SKM-1 (cell line): ENCODE data around the gene ABHD8.
A peak's percentile ranks its signal among the peaks of the same experiment; 100 is the strongest.

Experiments used
- DNase-seq: peaks from one replicate; lab custom pipeline; 2025; ENCODE audit not compliant: unreplicated experiment; lab: John Stamatoyannopoulos, UW

ABHD8 gene, protein sequence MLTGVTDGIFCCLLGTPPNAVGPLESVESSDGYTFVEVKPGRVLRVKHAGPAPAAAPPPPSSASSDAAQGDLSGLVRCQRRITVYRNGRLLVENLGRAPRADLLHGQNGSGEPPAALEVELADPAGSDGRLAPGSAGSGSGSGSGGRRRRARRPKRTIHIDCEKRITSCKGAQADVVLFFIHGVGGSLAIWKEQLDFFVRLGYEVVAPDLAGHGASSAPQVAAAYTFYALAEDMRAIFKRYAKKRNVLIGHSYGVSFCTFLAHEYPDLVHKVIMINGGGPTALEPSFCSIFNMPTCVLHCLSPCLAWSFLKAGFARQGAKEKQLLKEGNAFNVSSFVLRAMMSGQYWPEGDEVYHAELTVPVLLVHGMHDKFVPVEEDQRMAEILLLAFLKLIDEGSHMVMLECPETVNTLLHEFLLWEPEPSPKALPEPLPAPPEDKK

DNA sequence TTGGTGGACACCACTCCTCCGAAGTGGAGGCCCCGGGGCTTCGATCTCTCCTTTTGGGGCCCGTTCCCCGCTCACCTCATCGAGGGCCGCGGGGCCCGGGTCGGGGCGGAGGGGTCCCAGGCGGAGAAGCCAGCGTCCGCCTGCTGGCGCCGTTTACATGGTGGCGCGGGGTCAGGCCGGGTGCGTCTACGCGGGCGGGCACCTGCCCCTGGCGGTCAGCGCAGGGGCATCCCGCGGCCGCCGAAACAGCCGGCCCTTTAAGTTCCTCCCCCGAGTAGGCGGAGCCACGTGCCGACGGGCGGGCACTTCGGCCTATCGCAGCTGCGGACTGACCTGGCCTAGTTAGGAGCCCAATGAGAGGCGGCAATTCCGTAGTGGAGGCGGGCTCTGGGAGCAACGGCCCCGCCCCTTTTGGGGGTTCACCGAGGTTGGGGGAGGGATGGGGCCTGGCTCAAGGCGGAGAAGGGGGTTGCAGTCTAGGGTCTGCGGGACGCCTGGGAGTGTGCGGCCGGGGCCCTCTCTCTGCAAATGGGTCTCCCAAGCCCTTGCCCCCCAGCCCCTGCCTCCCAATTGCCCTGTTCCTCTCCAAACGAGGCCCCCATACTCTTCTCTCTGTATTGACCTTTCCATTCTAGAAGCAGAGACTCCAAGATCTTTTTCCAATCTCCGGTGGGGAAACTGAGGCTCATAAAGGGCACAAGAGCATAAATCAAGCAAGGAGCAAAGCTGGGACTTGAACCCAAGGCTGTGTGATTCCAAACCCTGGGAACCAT is at the start of gene ABHD8:
Gene ABHD8, minus strand, starts transcription at position 259 of the 773 bp plus-strand sequence. CDS start 1,809 bp downstream, outside the sequence.
- DNase-seq: peak; percentile 89

DNA sequence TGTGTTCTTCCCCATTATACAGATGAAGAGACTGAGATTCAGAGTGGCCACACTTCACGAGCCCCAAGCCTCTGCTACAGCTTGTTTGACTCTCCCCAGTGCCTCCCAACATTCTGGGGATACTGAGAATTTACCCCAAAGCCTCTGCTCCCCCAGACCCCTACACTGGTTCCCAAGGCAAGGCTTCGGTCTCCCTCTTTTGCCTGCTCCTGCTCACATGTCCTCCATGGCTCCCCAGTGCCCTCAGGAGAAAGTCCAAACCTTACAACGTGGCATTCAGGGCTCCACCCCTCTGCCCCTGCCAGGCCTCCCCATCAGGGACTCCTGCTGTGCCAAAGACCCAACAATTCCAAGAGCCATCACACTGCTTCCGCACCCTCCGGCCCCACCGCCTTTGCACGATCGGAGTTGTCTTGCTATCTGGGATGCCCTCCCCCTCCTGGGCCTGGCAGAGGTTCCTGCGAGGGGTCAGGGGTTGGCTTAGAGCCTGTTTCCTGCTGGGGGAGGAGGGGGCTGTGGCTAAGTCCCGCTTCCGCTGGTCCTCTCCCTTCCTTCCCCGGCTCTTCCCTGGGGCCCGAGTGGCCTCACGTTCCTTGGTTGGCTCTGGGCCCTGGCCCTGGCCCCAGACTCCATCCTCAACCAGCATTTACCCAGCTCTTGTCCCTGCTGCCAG is 49.5 kb upstream of the ABHD8 start:
- no peak for DNase-seq

DNA sequence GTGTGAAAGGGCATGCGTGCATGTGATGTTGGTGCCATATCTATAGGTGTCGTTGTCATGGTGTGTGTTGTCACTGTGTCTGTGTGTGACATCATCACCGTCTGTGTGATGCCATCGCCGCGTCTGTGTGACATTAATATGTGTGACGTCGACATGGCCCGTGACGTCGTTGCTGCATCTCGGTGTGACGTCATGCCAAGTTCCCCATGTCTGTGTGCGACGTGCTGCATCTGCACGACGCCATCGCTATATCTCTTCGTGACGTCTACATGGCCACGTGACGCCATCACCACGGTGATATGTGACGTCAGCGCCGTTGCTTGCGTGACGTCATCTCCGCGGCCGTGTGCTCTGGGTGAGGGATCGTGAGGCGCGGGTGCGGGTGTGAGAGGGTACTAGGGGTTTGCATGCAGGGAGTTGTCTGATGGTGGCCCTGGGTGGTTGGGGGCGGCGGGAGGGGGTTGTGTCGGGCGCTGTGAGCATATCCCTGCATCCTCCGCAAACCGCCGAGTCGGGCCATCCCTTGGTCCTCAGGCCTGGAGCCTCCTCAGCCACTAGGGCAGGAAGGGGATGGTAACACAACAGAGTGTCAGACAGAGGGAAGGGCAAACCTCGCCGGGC is 48.7 kb upstream of the ABHD8 start:
- no peak for DNase-seq

DNA sequence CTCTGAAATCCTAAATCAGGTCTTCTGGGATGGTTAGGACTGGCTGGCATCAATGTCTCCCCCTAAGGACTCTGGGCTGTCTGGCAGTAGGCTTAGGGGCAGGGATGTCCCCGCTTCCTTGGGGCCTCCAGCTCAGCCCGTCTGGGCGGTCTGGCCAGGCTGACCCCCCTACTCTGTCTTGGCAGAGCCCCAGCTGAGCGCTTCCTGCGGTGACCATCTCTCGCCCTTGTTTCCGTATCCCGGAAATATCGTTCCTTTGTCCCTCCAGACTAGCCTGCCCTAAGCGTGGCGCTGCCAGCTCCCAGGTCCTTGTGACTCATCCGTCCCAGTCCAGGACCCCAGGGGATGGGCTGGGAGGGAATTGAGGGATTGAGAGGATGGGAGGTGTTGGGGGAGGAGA is 45.5 kb upstream of the ABHD8 start:
- no peak for DNase-seq

DNA sequence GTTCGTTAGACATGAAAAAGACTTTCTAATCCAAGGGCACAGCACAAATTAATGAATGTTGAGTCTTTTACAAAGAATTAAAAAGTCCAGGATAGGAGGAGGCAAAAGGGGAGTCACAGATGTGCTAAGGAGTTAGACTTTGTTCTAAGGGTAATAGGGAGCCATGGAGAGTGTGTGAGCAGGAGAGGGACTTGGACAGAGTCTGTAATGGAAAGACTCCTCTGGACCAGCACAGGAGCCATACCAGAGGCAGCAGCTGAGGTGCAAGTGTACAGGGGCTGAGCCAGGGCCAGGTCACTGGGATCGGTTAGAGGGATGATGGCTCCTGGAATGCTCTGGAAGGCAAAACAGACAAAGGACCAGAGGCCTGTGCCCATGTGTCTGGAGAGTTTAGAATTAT is 44.7 kb upstream of the ABHD8 start:
- DNase-seq: no peak

DNA sequence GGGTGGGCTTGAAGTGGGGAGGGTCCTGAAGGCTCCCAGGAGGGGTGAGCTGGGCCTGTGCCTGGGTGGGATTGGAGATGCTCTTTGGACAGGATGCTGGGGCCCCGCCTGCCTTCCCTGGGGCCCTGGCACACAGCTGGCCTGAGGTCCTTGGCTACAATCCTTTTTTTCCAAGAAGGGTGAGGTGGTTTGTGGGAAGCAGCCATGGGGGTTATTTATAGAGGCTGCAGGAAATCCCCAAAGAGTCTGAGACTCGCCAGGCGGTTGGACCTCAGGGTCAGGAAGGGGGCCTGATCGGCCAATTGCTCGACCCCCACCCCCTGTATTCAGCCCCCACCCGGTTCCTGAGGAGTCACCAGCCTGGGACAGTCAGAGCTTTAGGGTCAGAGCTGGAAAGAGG is 44.1 kb upstream of the ABHD8 start:
- DNase-seq: no peak

DNA sequence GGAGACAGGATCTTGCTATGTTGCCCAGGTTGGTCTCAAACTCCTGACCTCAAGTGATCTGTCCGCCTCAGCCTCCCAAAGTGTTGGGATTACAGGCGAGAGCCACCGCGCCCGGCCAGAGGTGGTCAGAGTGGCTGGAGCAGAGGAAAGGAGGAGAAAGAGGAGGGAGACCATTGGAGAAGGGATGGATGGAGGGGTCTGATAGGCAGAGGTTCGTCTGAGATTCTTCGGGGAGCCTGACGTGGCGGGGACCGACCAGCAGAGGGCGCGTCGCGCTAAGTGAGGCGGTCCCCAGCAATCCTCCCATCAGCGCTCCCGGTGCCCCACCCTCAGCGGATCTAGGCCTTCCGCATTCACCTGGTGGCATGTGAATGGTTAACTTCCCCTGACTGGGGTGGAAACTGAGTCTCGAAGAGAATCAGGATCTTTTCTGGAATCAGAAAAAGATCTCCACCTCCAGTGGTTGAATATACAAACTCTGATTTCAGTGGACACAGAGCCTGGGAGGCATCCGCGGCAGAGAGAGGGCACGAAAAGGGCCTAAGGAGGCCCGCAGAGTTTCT is 43.0 kb upstream of the ABHD8 start:
- DNase-seq: peak; percentile 12

DNA sequence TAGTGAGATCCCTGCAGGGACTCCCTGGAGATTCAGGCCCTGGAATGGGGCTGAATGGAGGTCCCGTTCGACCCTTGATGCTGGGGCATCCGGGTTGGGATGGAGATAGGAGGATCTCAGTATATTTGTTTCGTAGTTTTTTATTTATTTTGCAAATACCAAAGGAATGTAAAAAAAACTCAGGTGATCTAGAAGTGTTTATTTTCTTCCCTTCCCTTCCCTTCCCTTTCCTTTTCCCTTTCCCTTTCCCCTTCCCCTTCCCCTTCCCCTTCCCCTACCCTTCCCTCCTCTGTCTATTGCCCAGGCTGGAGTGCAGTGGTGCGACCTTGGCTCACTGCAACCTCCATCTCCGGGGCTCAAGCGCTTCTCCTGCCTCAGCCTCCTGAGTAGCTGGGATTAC is 38.6 kb upstream of the ABHD8 start:
- no peak for DNase-seq

DNA sequence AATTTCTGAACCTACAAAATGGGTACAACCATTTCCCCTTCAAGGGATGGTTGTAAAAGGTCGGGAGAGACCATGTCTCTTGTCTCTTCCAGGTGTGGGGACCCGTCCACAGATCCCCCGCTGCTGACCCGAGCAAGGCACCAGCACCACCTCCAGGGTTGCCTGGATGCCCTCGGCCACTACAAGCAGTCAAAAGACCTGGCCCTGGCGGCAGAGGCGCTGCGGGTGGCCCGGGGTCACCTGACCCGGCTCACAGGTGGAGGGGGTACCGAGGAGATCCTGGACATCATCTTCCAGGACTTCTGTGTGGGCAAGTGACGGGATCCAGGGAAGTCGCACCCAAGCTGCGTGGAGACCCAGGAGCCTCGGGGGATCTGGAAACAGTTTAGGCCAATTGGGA is 38.2 kb upstream of the ABHD8 start:
- no peak for DNase-seq

DNA sequence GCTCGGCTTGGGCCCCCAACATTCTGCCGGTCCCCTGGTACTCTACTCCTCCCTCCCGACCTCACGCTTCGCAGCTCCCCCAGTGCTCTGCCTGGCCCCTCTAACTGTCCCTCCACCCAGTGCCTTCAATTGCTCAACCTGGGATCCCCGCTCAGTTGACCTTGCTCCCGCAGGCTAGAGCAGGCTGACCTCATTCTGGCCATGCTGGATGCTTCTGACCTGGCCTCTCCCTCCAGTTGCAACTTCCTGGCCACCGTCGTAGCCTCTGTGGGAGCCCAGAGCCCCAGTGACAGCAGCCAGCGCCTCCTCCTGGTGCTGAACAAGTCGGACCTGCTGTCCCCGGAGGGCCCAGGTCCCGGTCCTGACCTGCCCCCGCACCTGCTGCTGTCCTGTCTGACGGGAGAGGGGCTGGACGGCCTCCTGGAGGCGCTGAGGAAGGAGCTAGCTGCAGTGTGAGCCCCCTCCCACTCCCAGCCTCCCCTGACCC is 37.7 kb upstream of the ABHD8 start:
- no peak for DNase-seq

DNA sequence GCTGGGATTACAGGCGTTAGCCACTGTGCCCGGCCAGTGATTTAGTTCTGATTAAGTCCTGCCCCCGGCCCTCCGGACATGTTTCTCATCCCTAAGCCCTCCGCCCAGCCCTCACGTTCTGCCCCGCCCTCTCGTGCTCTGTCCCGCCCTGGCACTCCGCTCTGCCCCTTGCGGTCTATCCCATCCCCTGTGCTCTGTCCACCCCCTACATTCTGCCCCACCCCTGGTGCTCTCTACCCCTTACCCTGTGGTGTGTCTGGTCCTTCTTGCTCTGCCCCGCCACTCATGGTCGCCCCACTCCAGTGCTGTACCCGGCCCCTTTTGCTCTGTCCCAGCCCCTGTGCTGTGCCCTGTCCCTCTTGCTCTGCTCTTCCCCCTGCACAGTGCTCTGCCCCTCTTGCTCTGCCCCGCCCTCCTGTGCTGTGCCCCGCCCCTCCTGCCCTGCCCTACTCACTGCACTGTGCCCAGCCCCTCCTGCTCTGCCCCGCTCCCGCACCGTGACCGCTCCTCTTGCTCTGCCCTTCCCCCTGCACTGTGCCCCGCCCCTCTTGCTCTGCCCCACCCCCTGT is 37.2 kb upstream of the ABHD8 start:
- no peak for DNase-seq

DNA sequence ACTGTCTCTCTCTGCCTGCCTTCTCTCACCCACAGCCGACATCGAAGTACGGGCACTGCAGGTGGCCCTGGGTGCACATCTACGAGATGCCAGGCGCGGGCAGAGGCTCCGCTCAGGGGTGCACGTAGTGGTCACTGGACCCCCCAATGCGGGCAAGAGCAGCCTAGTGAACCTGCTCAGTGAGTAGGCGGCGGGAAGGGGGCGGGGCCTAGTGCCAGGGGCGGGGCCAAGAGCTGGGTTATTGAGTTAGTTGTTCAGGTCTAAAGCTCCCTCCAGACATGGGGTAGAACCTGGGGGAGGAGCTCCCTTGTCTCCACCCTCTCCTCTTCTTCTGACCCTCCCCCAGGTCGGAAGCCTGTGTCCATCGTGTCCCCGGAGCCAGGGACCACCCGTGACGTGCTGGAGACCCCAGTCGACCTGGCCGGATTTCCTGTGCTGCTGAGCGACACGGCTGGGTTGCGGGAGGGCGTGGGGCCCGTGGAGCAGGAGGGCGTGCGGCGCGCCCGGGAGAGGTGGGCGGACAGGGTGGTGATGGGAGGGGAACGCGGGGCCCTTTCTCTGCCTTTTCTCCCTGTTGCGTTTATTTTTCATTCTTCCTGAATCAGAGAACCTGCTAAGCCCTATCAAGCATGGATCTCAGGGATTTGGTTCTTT is 36.0 kb upstream of the ABHD8 start:
- DNase-seq: no peak

DNA sequence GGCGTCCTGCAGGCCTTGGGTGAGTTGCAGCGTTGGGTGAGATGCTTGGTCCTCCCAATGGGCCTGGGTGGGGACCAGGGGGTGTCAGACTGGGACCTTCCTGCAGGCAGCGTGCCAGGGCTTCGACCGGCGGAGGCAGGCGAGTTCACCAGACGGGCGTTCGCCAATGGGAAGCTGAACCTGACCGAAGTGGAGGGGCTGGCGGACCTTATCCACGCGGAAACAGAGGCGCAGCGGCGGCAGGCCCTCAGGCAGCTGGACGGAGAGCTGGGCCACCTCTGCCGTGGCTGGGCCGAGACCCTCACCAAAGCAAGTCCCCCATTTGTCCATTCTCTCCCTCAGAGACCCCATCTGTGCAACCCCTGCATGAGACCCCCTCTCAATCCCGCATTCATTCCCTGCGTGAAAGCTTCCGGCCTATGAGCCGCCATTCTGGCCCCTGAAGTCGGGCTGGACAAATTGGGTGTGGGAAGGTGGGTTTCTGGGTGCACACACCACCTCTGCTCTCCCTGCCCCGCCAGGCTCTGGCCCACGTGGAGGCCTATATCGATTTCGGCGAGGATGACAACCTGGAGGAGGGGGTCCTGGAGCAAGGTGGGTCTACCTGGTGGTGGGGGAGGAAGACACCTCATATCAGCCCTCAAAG is 35.3 kb upstream of the ABHD8 start:
- no peak for DNase-seq

DNA sequence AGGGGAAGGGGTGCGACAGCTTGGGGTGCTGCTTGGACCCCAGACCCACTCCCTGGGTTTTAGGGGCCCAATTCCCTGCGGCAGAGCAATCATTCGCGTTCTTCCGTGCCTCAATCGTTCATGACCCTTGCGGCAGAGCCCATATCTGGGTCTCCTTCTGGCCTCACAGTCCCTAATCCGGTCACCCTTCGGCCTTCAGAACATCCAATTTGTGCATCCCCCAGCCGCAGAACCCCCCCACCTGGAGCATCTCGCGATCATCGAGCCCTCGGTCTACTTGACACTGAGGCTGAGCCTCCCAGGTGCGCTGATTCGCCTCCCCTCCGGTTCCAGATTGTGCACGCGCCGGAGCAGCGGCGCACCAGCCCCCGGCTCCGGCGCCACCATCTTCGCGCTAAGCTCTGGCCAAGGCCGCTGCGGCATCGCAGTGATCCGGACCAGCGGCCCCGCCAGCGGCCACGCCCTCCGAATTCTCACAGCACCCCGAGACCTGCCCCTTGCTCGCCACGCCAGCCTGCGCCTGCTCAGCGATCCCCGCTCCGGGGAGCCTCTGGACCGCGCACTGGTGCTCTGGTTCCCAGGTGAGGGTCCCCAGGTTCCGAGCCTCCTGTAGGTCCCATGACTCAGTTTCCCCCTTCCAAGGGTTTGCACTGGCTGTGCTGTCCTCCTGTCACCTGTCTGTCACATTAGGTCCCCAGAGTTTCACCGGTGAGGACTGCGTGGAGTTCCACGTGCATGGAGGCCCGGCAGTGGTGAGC is 34.6 kb upstream of the ABHD8 start:
- no peak for DNase-seq

DNA sequence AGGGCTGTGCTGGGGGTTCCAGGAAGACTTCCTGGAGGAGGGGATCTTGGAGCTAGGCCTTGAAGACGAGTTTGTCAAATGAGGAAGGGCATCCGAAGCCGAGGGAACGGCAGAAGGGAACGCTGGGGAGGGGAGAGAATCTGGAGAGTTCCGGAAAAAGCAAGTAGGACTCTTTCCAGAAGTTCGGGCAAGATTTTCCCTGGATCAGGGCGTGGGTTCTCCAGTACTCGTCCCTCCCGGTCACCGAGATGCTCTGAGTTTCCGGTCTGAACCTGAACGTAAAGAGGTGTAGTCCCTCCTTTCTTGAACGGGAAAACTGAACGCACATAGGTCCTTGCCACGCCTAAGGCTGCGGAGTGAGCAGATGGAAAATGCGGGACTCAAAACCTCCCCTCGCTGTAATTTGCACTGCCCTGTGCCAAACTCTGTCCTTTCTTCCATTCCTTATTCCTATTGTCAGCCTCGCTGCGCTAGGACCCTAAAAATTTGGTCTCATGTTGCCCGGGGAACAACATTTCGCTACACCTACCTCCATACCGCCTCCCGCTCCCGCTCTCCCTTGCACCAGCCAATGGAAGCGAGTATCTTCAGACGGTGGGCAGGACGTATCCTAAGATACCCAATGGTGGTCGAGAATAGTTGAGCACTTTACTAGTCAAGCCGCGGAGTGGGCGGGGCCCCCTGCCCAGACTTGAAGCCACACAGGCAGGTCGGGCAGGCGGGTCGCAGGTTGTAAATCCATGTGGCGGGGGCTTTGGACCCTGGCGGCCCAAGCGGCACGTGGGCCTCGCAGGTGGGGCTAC is 33.8 kb upstream of the ABHD8 start, which contains the start of gene GTPBP3:
Gene GTPBP3, plus strand, starts transcription at position 682 of the 803 bp plus-strand sequence. Its CDS starts 59 bp downstream, at position 741.
- DNase-seq: peak; percentile 98

DNA sequence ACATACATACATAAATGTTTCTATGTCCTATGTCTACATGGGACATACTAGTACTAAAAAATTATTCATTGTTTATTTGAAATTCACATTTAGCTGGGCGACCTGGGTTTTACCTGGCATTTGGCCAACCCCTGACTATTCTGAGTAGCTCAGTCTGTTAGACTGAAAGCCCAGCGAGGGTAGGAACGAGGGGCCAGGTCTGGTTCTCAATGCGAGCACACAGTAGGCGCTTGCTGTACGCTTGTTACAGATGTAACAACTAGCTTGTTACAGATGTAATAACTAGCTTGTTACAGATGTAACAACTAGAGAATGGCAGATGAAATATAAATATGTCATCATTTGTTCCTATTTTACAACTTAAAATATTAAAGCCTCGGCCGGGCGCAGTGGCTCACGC is 32.4 kb upstream of the ABHD8 start:
- no peak for DNase-seq
